DND-41 (cell line): Measurements from ENCODE around the gene TFB1M.

Experiments used
- EZH2 ChIP-seq: IDR thresholded peaks from 3 replicates; pipeline ENCODE4 v1.6.1; 2012; ENCODE audit warnings: borderline replicate concordance, low read depth, mild to moderate bottlenecking, moderate library complexity, low read length, inconsistent platforms; ENCODE audit not compliant: severe bottlenecking
- TF ChIP-seq, protein P1 (sequence below): IDR thresholded peaks from 2 replicates; pipeline ENCODE4 v1.5.1; 2012; ENCODE audit warnings: borderline replicate concordance, low read length, moderate library complexity, mild to moderate bottlenecking; ENCODE audit not compliant: poor library complexity, severe bottlenecking; ENCODE audit errors: extremely low read depth

DNA sequence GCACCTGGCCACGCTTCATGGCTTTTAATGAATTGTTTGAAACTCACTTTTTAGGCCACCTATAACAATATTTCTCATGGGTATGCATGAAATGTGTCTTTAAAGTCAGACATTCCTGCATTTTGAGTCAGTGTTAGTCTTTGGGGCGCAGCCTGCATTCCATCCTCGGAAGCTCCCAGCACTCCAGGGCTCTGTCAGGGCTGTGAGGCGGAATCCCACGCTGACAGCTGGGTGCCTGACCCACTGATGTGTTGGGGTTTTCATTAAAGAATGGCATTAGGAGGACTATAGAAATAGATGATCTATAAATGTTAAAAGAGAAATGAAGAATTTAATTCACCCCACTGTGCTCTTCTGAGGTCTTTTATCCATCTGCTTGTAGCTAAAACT is 66.7 kb downstream of the TFB1M start:
- TF ChIP-seq, protein P1, sequence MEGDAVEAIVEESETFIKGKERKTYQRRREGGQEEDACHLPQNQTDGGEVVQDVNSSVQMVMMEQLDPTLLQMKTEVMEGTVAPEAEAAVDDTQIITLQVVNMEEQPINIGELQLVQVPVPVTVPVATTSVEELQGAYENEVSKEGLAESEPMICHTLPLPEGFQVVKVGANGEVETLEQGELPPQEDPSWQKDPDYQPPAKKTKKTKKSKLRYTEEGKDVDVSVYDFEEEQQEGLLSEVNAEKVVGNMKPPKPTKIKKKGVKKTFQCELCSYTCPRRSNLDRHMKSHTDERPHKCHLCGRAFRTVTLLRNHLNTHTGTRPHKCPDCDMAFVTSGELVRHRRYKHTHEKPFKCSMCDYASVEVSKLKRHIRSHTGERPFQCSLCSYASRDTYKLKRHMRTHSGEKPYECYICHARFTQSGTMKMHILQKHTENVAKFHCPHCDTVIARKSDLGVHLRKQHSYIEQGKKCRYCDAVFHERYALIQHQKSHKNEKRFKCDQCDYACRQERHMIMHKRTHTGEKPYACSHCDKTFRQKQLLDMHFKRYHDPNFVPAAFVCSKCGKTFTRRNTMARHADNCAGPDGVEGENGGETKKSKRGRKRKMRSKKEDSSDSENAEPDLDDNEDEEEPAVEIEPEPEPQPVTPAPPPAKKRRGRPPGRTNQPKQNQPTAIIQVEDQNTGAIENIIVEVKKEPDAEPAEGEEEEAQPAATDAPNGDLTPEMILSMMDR: no peak
- TF ChIP-seq EZH2: no peak
